ENCODE results near the gene SC5D. TPM values are rescaled to one million over a fixed set of nuclear protein-coding genes. Genes with fewer than 3 reads are reported as not detected.
A peak's percentile ranks its signal among the peaks of the same experiment; 100 is the strongest.

The SC5D gene
- total and polyA plus RNA-seq, 11 donors, result 16.9 to 28.9 (median 19.0) TPM

GRCh38 chr11:121300972-121301699 is 8.6 kb downstream of the SC5D start:
- no peaks in the 10 kb centered on the region for H3K27me3 ChIP-seq
- H3K36me3 ChIP-seq, result peaks cover 0 to 32% (median 27%) of the 10 kb centered on the region in 9 donors
- peak; percentile 24 to 69 (median 28) for ATAC-seq
- no peaks in the 10 kb centered on the region for H3K9me3 ChIP-seq
- TF ChIP-seq POLR2A (IDR thresholded peaks at IDR 0.05) (no peak), CTCF (IDR thresholded peaks at IDR 0.05) (no peak)
- H3K4me3 ChIP-seq, result no peak overlapping the region
- H3K4me1 ChIP-seq, result peaks cover 0 to 21% (median 8%) of the 10 kb centered on the region in 12 donors
- DNase-seq, result no peak
- peak overlapping the region in 1 of 12 donors; percentile 24 for H3K27ac ChIP-seq
- 74 to 81% (median 74%) methylated on average over 3 of the region's 3 CpGs for WGBS, 4 donors
- intact Hi-C loops (cut with DNase I), result no loop called here

- H3K36me3 ChIP-seq, result peaks cover 0 to 62% (median 47%) of the 10 kb centered on the region in 9 donors
- H3K27me3 ChIP-seq, result no peaks in the 10 kb centered on the region
- no peak for ATAC-seq
- no peak overlapping the region for H3K27ac ChIP-seq
- peaks cover 0 to 20% (median 8%) of the 10 kb centered on the region in 12 donors for H3K4me1 ChIP-seq
- H3K9me3 ChIP-seq, result no peaks in the 10 kb centered on the region
- intact Hi-C loops (cut with DNase I), result no loop called here
- 92 to 94% (median 93%) methylated on average over 1 of the region's 1 CpG for WGBS, 4 donors
- no peak overlapping the region for H3K4me3 ChIP-seq
- TF ChIP-seq CTCF (IDR thresholded peaks at IDR 0.05) (no peak), POLR2A (IDR thresholded peaks at IDR 0.05) (no peak)
- DNase-seq, result no peak
Measured at GRCh38 chr11:121304759-121305158, 12.2 kb downstream of the SC5D start.

GRCh38 chr11:121308816-121309215 is 16.2 kb downstream of the SC5D start:
- 90 to 97% (median 92%) methylated on average over 3 of the region's 3 CpGs for WGBS, 4 donors
- DNase-seq (no peak), ATAC-seq (no peak)
- Histone ChIP-seq H3K4me3 (no peak overlapping the region), H3K27ac (no peak overlapping the region), H3K4me1 (no peaks in the 10 kb centered on the region), H3K36me3 (peaks cover 0 to 58% (median 43%) of the 10 kb centered on the region in 9 donors), H3K9me3 (no peaks in the 10 kb centered on the region), H3K27me3 (no peaks in the 10 kb centered on the region)
- intact Hi-C loops (cut with DNase I), result no loop called here
- TF ChIP-seq CTCF (IDR thresholded peaks at IDR 0.05), result no peak
- TF ChIP-seq POLR2A (IDR thresholded peaks at IDR 0.05), result no peak

- Histone ChIP-seq H3K4me1 (no peaks in the 10 kb centered on the region), H3K36me3 (peaks cover 0 to 49% (median 35%) of the 10 kb centered on the region in 9 donors), H3K27ac (no peak overlapping the region), H3K4me3 (no peak overlapping the region), H3K9me3 (no peaks in the 10 kb centered on the region), H3K27me3 (no peaks in the 10 kb centered on the region)
- intact Hi-C loops (cut with DNase I), result loop anchor here in 1 of 10 donors (10.0 kb wide), 1 partner anchor 1195 kb away; no protein-coding TSS in a partner anchor
- ATAC-seq (no peak), DNase-seq (no peak)
- TF ChIP-seq CTCF (IDR thresholded peaks at IDR 0.05) (no peak), POLR2A (IDR thresholded peaks at IDR 0.05) (no peak)
- WGBS, 4 donors, result 90 to 96% (median 94%) methylated on average over 4 of the region's 4 CpGs
Measured at GRCh38 chr11:121309688-121310087, 17.1 kb downstream of the SC5D start.

Measured in heart left ventricle (tissue), 16 donors.